ENCODE results near the gene EVL.

EVL gene

GRCh38 chr14:100067481-100067880 is 2.3 kb downstream of the EVL start:
- DNase-seq: no peak

- DNase-seq: peak; percentile 91
These were observed 3.0 kb downstream of the EVL start for GRCh38 chr14:100067971-100068959.

- no peak for DNase-seq
These were observed 4.1 kb downstream of the EVL start for GRCh38 chr14:100069161-100069800.

- DNase-seq: no peak
These were observed 5.1 kb downstream of the EVL start for GRCh38 chr14:100070310-100070709.

GRCh38 chr14:100071545-100071944 is 6.3 kb downstream of the EVL start:
- DNase-seq: no peak

- DNase-seq: peak; percentile 80
These were observed 7.6 kb downstream of the EVL start for GRCh38 chr14:100072783-100073346.

GRCh38 chr14:100073576-100074430 is 8.6 kb downstream of the EVL start:
- no peak for DNase-seq

- DNase-seq: no peak
These were observed 9.3 kb downstream of the EVL start for GRCh38 chr14:100074431-100075100.

- no peak for DNase-seq
These were observed 10.5 kb downstream of the EVL start for GRCh38 chr14:100075681-100076080.

GRCh38 chr14:100076133-100076532 is 10.9 kb downstream of the EVL start:
- no peak for DNase-seq

- DNase-seq: no peak
These were observed 11.4 kb downstream of the EVL start for GRCh38 chr14:100076606-100077005.

GRCh38 chr14:100077441-100077840 is 12.2 kb downstream of the EVL start:
- DNase-seq: no peak

GRCh38 chr14:100078216-100078803 is 13.1 kb downstream of the EVL start:
- DNase-seq: no peak

- DNase-seq: peak; percentile 86
These were observed 13.9 kb downstream of the EVL start for GRCh38 chr14:100078997-100079725.

GRCh38 chr14:100079726-100080005 is 14.4 kb downstream of the EVL start:
- DNase-seq: no peak

- no peak for DNase-seq
These were observed 15.0 kb downstream of the EVL start for GRCh38 chr14:100080206-100080605.

GRCh38 chr14:100081997-100082625 is 16.9 kb downstream of the EVL start:
- no peak for DNase-seq

- DNase-seq: no peak
These were observed 17.5 kb downstream of the EVL start for GRCh38 chr14:100082723-100083122.

GRCh38 chr14:100083706-100084105 is 18.5 kb downstream of the EVL start:
- no peak for DNase-seq

- no peak for DNase-seq
These were observed 19.4 kb downstream of the EVL start for GRCh38 chr14:100084591-100084990.

GRCh38 chr14:100085462-100085861 is 20.2 kb downstream of the EVL start:
- no peak for DNase-seq
